ENCODE data around the gene DNMBP. TPM values are rescaled to one million over a fixed set of nuclear protein-coding genes. Genes with fewer than 3 reads are reported as not detected.

DNMBP gene
- total and polyA plus RNA-seq, 2 of the 4 experiments (the other 2 are of a cell fraction), result 10.9 to 13.6 TPM

DNA sequence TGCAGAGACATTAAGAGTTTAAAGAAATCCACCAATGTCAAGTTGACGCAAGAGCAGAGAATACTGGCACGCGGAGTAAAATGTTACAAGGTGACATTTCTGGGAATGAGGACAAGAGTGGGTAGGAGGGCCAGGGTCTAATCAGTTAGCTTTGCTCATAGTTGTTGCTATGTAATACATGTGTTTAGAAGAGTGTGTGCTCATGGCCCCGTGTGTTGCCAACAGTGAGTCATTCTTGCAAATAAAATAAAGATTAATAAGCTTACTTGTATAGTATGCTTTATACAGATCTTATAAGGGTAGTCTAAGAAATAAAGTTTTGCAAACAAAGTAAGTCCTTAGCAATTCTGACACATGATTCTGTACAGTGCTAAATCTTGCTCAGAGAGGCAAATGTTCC, 64.5 kb downstream of the DNMBP start:
- H3K36me3 ChIP-seq (ENCODE audit: control insufficient read depth, insufficient read depth, low read length), result peaks cover 2% of the 10 kb centered on the region; the same call in 1 of the 2 replicates
- CTCF ChIA-PET, result interaction anchor here (0.6 to 1.5 kb wide), 2 partner anchors 20 to 109 kb away, joined by 3 to 6 read pairs; no protein-coding TSS in a partner anchor
- H3K4ac ChIP-seq (ENCODE audit: low read depth, low read length), result no peak overlapping the region
- BruUV-seq (replicated peaks), result no TSS peak
- no peak overlapping the region for H2AFZ ChIP-seq (replicated peaks; ENCODE audit: low read length, poor library complexity)
- 53% methylated on average over 3 of the region's 4 CpGs; no CpG with 5 or more reads in 1 of the 2 experiments for WGBS, 2 experiments (ENCODE audit: extremely low coverage in 2 of 2, insufficient read length in 1 of 2)
- no peak overlapping the region for H4K5ac ChIP-seq (ENCODE audit: low read depth, low read length)
- no peak overlapping the region for H3K4me3 ChIP-seq (ENCODE audit: insufficient read depth, low read depth, low read length)
- H3K9me1 ChIP-seq (ENCODE audit: insufficient read depth, low read length), result peaks cover 4% of the 10 kb centered on the region
- H3K56ac ChIP-seq (ENCODE audit: extremely low read depth, insufficient read depth, low read length), result no peak overlapping the region
- no peak overlapping the region for H2BK5ac ChIP-seq (ENCODE audit: low read depth, low read length, poor library complexity, severe bottlenecking)
- H3K27me3 ChIP-seq (ENCODE audit: control insufficient read depth, insufficient read depth, low read length), result no peaks in the 10 kb centered on the region
- no peak overlapping the region for H4K8ac ChIP-seq (ENCODE audit: low read depth in 2 of 2, low read length in 2 of 2)
- no peak overlapping the region for H3K14ac ChIP-seq (replicated peaks; ENCODE audit: low read depth, low read length)
- H2AK5ac ChIP-seq (ENCODE audit: low read depth, low read length), result no peak overlapping the region
- peak; percentile 85 for ATAC-seq (ENCODE audit: low read depth)
- no peaks in the 10 kb centered on the region for H3K9me3 ChIP-seq (ENCODE audit: control insufficient read depth, insufficient read depth, low read length)
- POLR2A ChIA-PET (ENCODE audit: unreplicated experiment), result interaction anchor here (1.0 kb wide), 1 partner anchor 14 kb away, joined by 4 read pairs; no protein-coding TSS in a partner anchor
- peak overlapping the region; percentile 48; the same call in 1 of the 2 replicates for H3K4me2 ChIP-seq (ENCODE audit: low read depth, low read length)
- no peak overlapping the region for H3K27ac ChIP-seq (ENCODE audit: insufficient read depth, low read length)
- peak; percentile 93 for DNase-seq
- peaks cover 46% of the 10 kb centered on the region; the same call in 1 of the 2 replicates for H4K20me1 ChIP-seq (ENCODE audit: insufficient read depth, low read length)
- no peak overlapping the region for H3K23ac ChIP-seq (ENCODE audit: low read depth, low read length)
- no peak overlapping the region for H2BK20ac ChIP-seq (ENCODE audit: low read depth, low read length)
- no peak overlapping the region for H2BK15ac ChIP-seq (ENCODE audit: low read depth, low read length)
- H2AK9ac ChIP-seq (replicated peaks; ENCODE audit: low read depth, low read length, poor library complexity), result no peak overlapping the region
- intact Hi-C loops (cut with micrococcal nuclease), result no loop called here
- H3K4me1 ChIP-seq (ENCODE audit: control insufficient read depth, insufficient read depth, low read length), result peaks cover 6% of the 10 kb centered on the region
- in situ Hi-C loops (cut with MboI; ENCODE audit: low sequenced_read_pairs), result no loop called here
- peaks cover 15 to 74% of the 10 kb centered on the region in 2 experiments for H3K79me1 ChIP-seq (ENCODE audit: low read depth in 1 of 2, low read length in 2 of 2)
- H3K18ac ChIP-seq (ENCODE audit: low read depth, low read length), result no peak overlapping the region
- no peak overlapping the region for H3K9ac ChIP-seq (ENCODE audit: low read depth, low read length)
- dilution Hi-C loops (cut with HindIII; ENCODE audit: low sequenced_read_pairs, unreplicated experiment), result no loop called here
- no peak overlapping the region for H4K91ac ChIP-seq (ENCODE audit: insufficient read depth, low read depth, low read length)
- peak; percentile 66 for TF ChIP-seq CEBPB (IDR thresholded peaks at IDR 0.05; ENCODE audit: low read depth, low read length)
- no peak for TF ChIP-seq CHD1 (IDR thresholded peaks at IDR 0.05; ENCODE audit: low read depth, low read length)
- TF ChIP-seq, protein P1, sequence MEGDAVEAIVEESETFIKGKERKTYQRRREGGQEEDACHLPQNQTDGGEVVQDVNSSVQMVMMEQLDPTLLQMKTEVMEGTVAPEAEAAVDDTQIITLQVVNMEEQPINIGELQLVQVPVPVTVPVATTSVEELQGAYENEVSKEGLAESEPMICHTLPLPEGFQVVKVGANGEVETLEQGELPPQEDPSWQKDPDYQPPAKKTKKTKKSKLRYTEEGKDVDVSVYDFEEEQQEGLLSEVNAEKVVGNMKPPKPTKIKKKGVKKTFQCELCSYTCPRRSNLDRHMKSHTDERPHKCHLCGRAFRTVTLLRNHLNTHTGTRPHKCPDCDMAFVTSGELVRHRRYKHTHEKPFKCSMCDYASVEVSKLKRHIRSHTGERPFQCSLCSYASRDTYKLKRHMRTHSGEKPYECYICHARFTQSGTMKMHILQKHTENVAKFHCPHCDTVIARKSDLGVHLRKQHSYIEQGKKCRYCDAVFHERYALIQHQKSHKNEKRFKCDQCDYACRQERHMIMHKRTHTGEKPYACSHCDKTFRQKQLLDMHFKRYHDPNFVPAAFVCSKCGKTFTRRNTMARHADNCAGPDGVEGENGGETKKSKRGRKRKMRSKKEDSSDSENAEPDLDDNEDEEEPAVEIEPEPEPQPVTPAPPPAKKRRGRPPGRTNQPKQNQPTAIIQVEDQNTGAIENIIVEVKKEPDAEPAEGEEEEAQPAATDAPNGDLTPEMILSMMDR (conservative IDR thresholded peaks at IDR 0.05; ENCODE audit: low read depth, low read length), result no peak
- TF ChIP-seq RFX5 (IDR thresholded peaks at IDR 0.05; ENCODE audit: low read depth, low read length), result no peak
- peak; percentile 83 for TF ChIP-seq FOS (IDR thresholded peaks at IDR 0.05; ENCODE audit: low read depth, low read length)
- TF ChIP-seq NFE2L2 (IDR thresholded peaks at IDR 0.05; ENCODE audit: low read depth, low read length), result no peak
- TF ChIP-seq MXI1 (IDR thresholded peaks at IDR 0.05; ENCODE audit: borderline replicate concordance, low read depth, low read length), result no peak
- TF ChIP-seq MAZ (IDR thresholded peaks at IDR 0.05; ENCODE audit: borderline replicate concordance, low read depth, low read length), result no peak
- peak; percentile 37; the same call in 1 of the 2 replicates for TF ChIP-seq BHLHE40 (IDR thresholded peaks at IDR 0.05; ENCODE audit: low read depth, low read length)
- TF ChIP-seq, protein P2, sequence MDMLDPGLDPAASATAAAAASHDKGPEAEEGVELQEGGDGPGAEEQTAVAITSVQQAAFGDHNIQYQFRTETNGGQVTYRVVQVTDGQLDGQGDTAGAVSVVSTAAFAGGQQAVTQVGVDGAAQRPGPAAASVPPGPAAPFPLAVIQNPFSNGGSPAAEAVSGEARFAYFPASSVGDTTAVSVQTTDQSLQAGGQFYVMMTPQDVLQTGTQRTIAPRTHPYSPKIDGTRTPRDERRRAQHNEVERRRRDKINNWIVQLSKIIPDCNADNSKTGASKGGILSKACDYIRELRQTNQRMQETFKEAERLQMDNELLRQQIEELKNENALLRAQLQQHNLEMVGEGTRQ (IDR thresholded peaks at IDR 0.05; ENCODE audit: low read depth, low read length), result no peak
- TF ChIP-seq, protein P3, sequence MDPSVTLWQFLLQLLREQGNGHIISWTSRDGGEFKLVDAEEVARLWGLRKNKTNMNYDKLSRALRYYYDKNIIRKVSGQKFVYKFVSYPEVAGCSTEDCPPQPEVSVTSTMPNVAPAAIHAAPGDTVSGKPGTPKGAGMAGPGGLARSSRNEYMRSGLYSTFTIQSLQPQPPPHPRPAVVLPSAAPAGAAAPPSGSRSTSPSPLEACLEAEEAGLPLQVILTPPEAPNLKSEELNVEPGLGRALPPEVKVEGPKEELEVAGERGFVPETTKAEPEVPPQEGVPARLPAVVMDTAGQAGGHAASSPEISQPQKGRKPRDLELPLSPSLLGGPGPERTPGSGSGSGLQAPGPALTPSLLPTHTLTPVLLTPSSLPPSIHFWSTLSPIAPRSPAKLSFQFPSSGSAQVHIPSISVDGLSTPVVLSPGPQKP (IDR thresholded peaks at IDR 0.05; ENCODE audit: borderline replicate concordance, low read depth, low read length), result no peak
- TF ChIP-seq POLR2A (IDR thresholded peaks at IDR 0.05; ENCODE audit: low read depth, low read length), result no peak
- no peak overlapping the region for H2BK120ac ChIP-seq (ENCODE audit: low read depth, low read length)
